ENCODE measurements around the gene JMJD8.
"Not testable (repeated sequence)": the region's sequence is repeated elsewhere in the genome, so short reads cannot be mapped to it uniquely, and the experiment has no call there.

The JMJD8 gene

GRCh38 chr16:712740-713250 lies 28.7 kb upstream of the JMJD8 start:
- H3K36me3 ChIP-seq (ENCODE audit: control insufficient read depth, low read depth, low read length); H3K4me3 ChIP-seq (ENCODE audit: low read length); H3K27ac ChIP-seq (ENCODE audit: low read length); H3K9ac ChIP-seq (ENCODE audit: low read length); H3K4me1 ChIP-seq (ENCODE audit: control insufficient read depth, low read depth, low read length); H3K9me3 ChIP-seq (ENCODE audit: control insufficient read depth, low read depth, low read length): not testable (repeated sequence)
- peaks cover 60% of the 10 kb centered on the region for H3K27me3 ChIP-seq (ENCODE audit: control insufficient read depth, insufficient read depth, low read length)

GRCh38 chr16:711548-712320 lies 27.6 kb upstream of the JMJD8 start:
- Histone ChIP-seq H3K36me3 (ENCODE audit: control insufficient read depth, low read depth, low read length) (no peaks in the 10 kb centered on the region), H3K27me3 (ENCODE audit: control insufficient read depth, insufficient read depth, low read length) (peaks cover 70% of the 10 kb centered on the region), H3K27ac (ENCODE audit: low read length) (no peak overlapping the region)

GRCh38 chr16:711084-711483 lies 26.9 kb upstream of the JMJD8 start:
- no peak overlapping the region for H3K4me3 ChIP-seq (ENCODE audit: low read length)
- peaks cover 3% of the 10 kb centered on the region for H3K4me1 ChIP-seq (ENCODE audit: control insufficient read depth, low read depth, low read length)
- no peaks in the 10 kb centered on the region for H3K9me3 ChIP-seq (ENCODE audit: control insufficient read depth, low read depth, low read length)
- H3K9ac ChIP-seq (ENCODE audit: low read length), result no peak overlapping the region
- H3K36me3 ChIP-seq (ENCODE audit: control insufficient read depth, low read depth, low read length), result no peaks in the 10 kb centered on the region
- H3K27me3 ChIP-seq (ENCODE audit: control insufficient read depth, insufficient read depth, low read length), result peaks cover 70% of the 10 kb centered on the region
- no peak overlapping the region for H3K27ac ChIP-seq (ENCODE audit: low read length)

More at GRCh38 chr16:711548-712320, 27.6 kb upstream of the JMJD8 start:
- no peak overlapping the region for H3K9ac ChIP-seq (ENCODE audit: low read length)
- H3K4me3 ChIP-seq (ENCODE audit: low read length), result no peak overlapping the region
- H3K9me3 ChIP-seq (ENCODE audit: control insufficient read depth, low read depth, low read length), result no peaks in the 10 kb centered on the region
- peaks cover 9% of the 10 kb centered on the region for H3K4me1 ChIP-seq (ENCODE audit: control insufficient read depth, low read depth, low read length)

GRCh38 chr16:710500-711075 lies 26.5 kb upstream of the JMJD8 start:
- Histone ChIP-seq H3K27me3 (ENCODE audit: control insufficient read depth, insufficient read depth, low read length) (peaks cover 68% of the 10 kb centered on the region), H3K4me1 (ENCODE audit: control insufficient read depth, low read depth, low read length) (no peaks in the 10 kb centered on the region), H3K9me3 (ENCODE audit: control insufficient read depth, low read depth, low read length) (no peaks in the 10 kb centered on the region), H3K9ac (ENCODE audit: low read length) (no peak overlapping the region), H3K27ac (ENCODE audit: low read length) (no peak overlapping the region), H3K4me3 (ENCODE audit: low read length) (no peak overlapping the region), H3K36me3 (ENCODE audit: control insufficient read depth, low read depth, low read length) (no peaks in the 10 kb centered on the region)

- Histone ChIP-seq H3K27ac (ENCODE audit: low read length) (no peak overlapping the region), H3K4me3 (ENCODE audit: low read length) (no peak overlapping the region), H3K9me3 (ENCODE audit: control insufficient read depth, low read depth, low read length) (no peaks in the 10 kb centered on the region), H3K36me3 (ENCODE audit: control insufficient read depth, low read depth, low read length) (no peaks in the 10 kb centered on the region), H3K27me3 (ENCODE audit: control insufficient read depth, insufficient read depth, low read length) (peaks cover 71% of the 10 kb centered on the region), H3K9ac (ENCODE audit: low read length) (peak overlapping the region; percentile 7), H3K4me1 (ENCODE audit: control insufficient read depth, low read depth, low read length) (no peaks in the 10 kb centered on the region)
Observed at GRCh38 chr16:709566-710499, 25.7 kb upstream of the JMJD8 start.

- Histone ChIP-seq H3K27ac (ENCODE audit: low read length) (no peak overlapping the region), H3K36me3 (ENCODE audit: control insufficient read depth, low read depth, low read length) (no peaks in the 10 kb centered on the region), H3K9me3 (ENCODE audit: control insufficient read depth, low read depth, low read length) (no peaks in the 10 kb centered on the region), H3K27me3 (ENCODE audit: control insufficient read depth, insufficient read depth, low read length) (peaks cover 74% of the 10 kb centered on the region), H3K4me3 (ENCODE audit: low read length) (no peak overlapping the region), H3K9ac (ENCODE audit: low read length) (no peak overlapping the region), H3K4me1 (ENCODE audit: control insufficient read depth, low read depth, low read length) (no peaks in the 10 kb centered on the region)
Observed at GRCh38 chr16:708959-709358, 24.8 kb upstream of the JMJD8 start.

GRCh38 chr16:708019-708418 lies 23.9 kb upstream of the JMJD8 start:
- Histone ChIP-seq H3K36me3 (ENCODE audit: control insufficient read depth, low read depth, low read length) (no peaks in the 10 kb centered on the region), H3K9ac (ENCODE audit: low read length) (no peak overlapping the region), H3K27me3 (ENCODE audit: control insufficient read depth, insufficient read depth, low read length) (peaks cover 77% of the 10 kb centered on the region), H3K4me3 (ENCODE audit: low read length) (no peak overlapping the region), H3K27ac (ENCODE audit: low read length) (no peak overlapping the region), H3K4me1 (ENCODE audit: control insufficient read depth, low read depth, low read length) (no peaks in the 10 kb centered on the region), H3K9me3 (ENCODE audit: control insufficient read depth, low read depth, low read length) (no peaks in the 10 kb centered on the region)

- Histone ChIP-seq H3K36me3 (ENCODE audit: control insufficient read depth, low read depth, low read length) (no peaks in the 10 kb centered on the region), H3K9ac (ENCODE audit: low read length) (no peak overlapping the region), H3K9me3 (ENCODE audit: control insufficient read depth, low read depth, low read length) (no peaks in the 10 kb centered on the region), H3K4me3 (ENCODE audit: low read length) (no peak overlapping the region), H3K27ac (ENCODE audit: low read length) (no peak overlapping the region), H3K27me3 (ENCODE audit: control insufficient read depth, insufficient read depth, low read length) (peaks cover 78% of the 10 kb centered on the region), H3K4me1 (ENCODE audit: control insufficient read depth, low read depth, low read length) (no peaks in the 10 kb centered on the region)
Observed at GRCh38 chr16:707062-707538, 23.0 kb upstream of the JMJD8 start.

- H3K27ac ChIP-seq (ENCODE audit: low read length), result no peak overlapping the region
- H3K9ac ChIP-seq (ENCODE audit: low read length), result no peak overlapping the region
- H3K4me1 ChIP-seq (ENCODE audit: control insufficient read depth, low read depth, low read length), result no peaks in the 10 kb centered on the region
- H3K36me3 ChIP-seq (ENCODE audit: control insufficient read depth, low read depth, low read length), result no peaks in the 10 kb centered on the region
- H3K4me3 ChIP-seq (ENCODE audit: low read length), result peak overlapping the region; percentile 39
- no peaks in the 10 kb centered on the region for H3K9me3 ChIP-seq (ENCODE audit: control insufficient read depth, low read depth, low read length)
- peaks cover 83% of the 10 kb centered on the region for H3K27me3 ChIP-seq (ENCODE audit: control insufficient read depth, insufficient read depth, low read length)
Observed at GRCh38 chr16:706189-707061, 22.3 kb upstream of the JMJD8 start.

GRCh38 chr16:705431-706188 lies 21.5 kb upstream of the JMJD8 start, which contains the start of gene FBXL16:
Gene FBXL16 (minus strand): TSS chr16:705801. CDS start chr16:697405, 8,396 bp downstream.
- H3K4me1 ChIP-seq (ENCODE audit: control insufficient read depth, low read depth, low read length), result no peaks in the 10 kb centered on the region
- H3K9me3 ChIP-seq (ENCODE audit: control insufficient read depth, low read depth, low read length), result no peaks in the 10 kb centered on the region
- H3K4me3 ChIP-seq (ENCODE audit: low read length), result peak within 1 kb of the TSS; percentile 39
- H3K27ac ChIP-seq (ENCODE audit: low read length), result no peak within 1 kb of the TSS
- H3K27me3 ChIP-seq (ENCODE audit: control insufficient read depth, insufficient read depth, low read length), result peaks cover 83% of the 10 kb centered on the region
- H3K9ac ChIP-seq (ENCODE audit: low read length), result no peak within 1 kb of the TSS
- H3K36me3 ChIP-seq (ENCODE audit: control insufficient read depth, low read depth, low read length), result no peaks in the 10 kb centered on the region
